PFSK-1 (cell line): ENCODE results near the gene CSNK2B.

Experiments used
- POLR2AphosphoS5 ChIP-seq: IDR thresholded peaks from 2 replicates; pipeline ENCODE4 v1.6.1; 2012; ENCODE audit warnings: low read depth, mild to moderate bottlenecking, control low read depth, low read length, moderate library complexity
- SIN3A ChIP-seq: IDR thresholded peaks from 2 replicates; pipeline ENCODE4 v1.6.1; 2012; ENCODE audit warnings: mild to moderate bottlenecking, low read length, moderate library complexity, borderline replicate concordance; ENCODE audit not compliant: insufficient read depth

GRCh38 chr6:31643818-31644454 lies 21.9 kb upstream of the CSNK2B start:
- no peak for TF ChIP-seq SIN3A
- no peak for TF ChIP-seq POLR2AphosphoS5
